Superior temporal gyrus (tissue), 1 donor: ENCODE results near the gene SNX30.
"Not testable (repeated sequence)": the region's sequence is repeated elsewhere in the genome, so short reads cannot be mapped to it uniquely, and the experiment has no call there.

Experiments
- DNase-seq: peaks from one replicate; pipeline ENCODE4 v3.0.0-alpha.2; 2016; ENCODE audit errors: extremely low spot score

SNX30 gene

GRCh38 chr9:112750016-112750763 is at the start of gene SNX30:
SNX30 (plus strand) TSS chr9:112750760; CDS start chr9:112751002, 242 bp downstream.
- DNase-seq = peak; percentile 79

GRCh38 chr9:112703304-112703703 is 47.3 kb upstream of the SNX30 start:
- no peak for DNase-seq

GRCh38 chr9:112705768-112706427 is 44.7 kb upstream of the SNX30 start:
- DNase-seq = peak; percentile 78

- DNase-seq = peak; percentile 85
Measured at GRCh38 chr9:112711050-112711689, 39.4 kb upstream of the SNX30 start.

- DNase-seq = no peak
Measured at GRCh38 chr9:112712678-112713077, 37.9 kb upstream of the SNX30 start.

- DNase-seq = peak; percentile 98
Measured at GRCh38 chr9:112717661-112718331, 32.8 kb upstream of the SNX30 start, which contains the start of gene INIP. INIP (minus strand) TSS chr9:112718117; CDS start chr9:112716485, 1,632 bp downstream.

GRCh38 chr9:112719241-112719691 is 31.3 kb upstream of the SNX30 start:
- no peak for DNase-seq

GRCh38 chr9:112719696-112720095 is 30.9 kb upstream of the SNX30 start:
- no peak for DNase-seq

GRCh38 chr9:112720113-112720780 is 30.3 kb upstream of the SNX30 start:
- no peak for DNase-seq

- not testable (repeated sequence) for DNase-seq
Measured at GRCh38 chr9:112722749-112723148, 27.8 kb upstream of the SNX30 start.

GRCh38 chr9:112725961-112726360 is 24.6 kb upstream of the SNX30 start:
- no peak for DNase-seq

GRCh38 chr9:112726428-112726827 is 24.1 kb upstream of the SNX30 start:
- DNase-seq = no peak

GRCh38 chr9:112728401-112728800 is 22.2 kb upstream of the SNX30 start:
- DNase-seq = no peak

- DNase-seq = no peak
Measured at GRCh38 chr9:112731971-112732370, 18.6 kb upstream of the SNX30 start.

- no peak for DNase-seq
Measured at GRCh38 chr9:112734892-112735291, 15.7 kb upstream of the SNX30 start.

- DNase-seq = peak; percentile 12
Measured at GRCh38 chr9:112743216-112743836, 7.2 kb upstream of the SNX30 start.

- DNase-seq = no peak
Measured at GRCh38 chr9:112744177-112744576, 6.4 kb upstream of the SNX30 start.

- peak; percentile 97 for DNase-seq
Measured at GRCh38 chr9:112747094-112747493, 3.5 kb upstream of the SNX30 start.

- no peak for DNase-seq
Measured at GRCh38 chr9:112750764-112751055, 150 bp downstream of the SNX30 start.

- peak; percentile 71 for DNase-seq
Measured at GRCh38 chr9:112751056-112751795, 666 bp downstream of the SNX30 start.
